ENCODE measurements around the gene CEPT1. TPM values are rescaled to one million over a fixed set of nuclear protein-coding genes. Genes with fewer than 3 reads are reported as not detected.

CEPT1 gene
- total RNA-seq, 4 donors from 2014 or later = 23.1 to 30.4 (median 28.4) TPM

DNA sequence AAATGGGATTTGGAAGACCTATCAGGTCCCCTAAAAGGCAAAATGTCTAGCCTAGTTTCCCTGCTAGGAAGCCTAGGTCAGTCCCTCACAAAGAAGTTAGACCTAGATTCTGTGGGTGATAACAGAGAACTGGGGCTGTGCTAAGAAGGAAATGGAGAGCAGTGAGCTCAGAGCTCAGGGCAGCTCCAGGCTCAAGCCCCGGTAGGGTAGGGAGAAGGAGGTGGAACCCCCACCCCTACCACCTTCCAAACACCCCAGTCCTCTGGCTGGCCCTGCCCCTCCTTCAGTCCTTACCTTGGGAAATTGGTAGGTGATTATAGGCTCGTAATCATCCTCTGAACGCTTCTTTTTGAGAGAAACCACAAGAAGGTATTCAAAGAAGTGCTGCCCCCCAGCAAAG, 59.3 kb downstream of the CEPT1 start:
- no peak for ATAC-seq
- H3K9me3 ChIP-seq = no peaks in the 10 kb centered on the region
- peaks cover 0 to 34% (median 0%) of the 10 kb centered on the region in 3 donors for H3K4me1 ChIP-seq
- 79 to 100% methylated on average over 1 to 3 of the region's 3 CpGs for WGBS, 2 donors (ENCODE audit: low coverage in 1 of 2)
- H3K27ac ChIP-seq = peak overlapping the region in 2 of 4 donors; percentile 35 to 43
- no peaks in the 10 kb centered on the region for H3K36me3 ChIP-seq
- peaks cover 17% of the 10 kb centered on the region for H3K27me3 ChIP-seq
- H3K4me3 ChIP-seq = peak overlapping the region in 1 of 2 donors; percentile 25
- no peak for TF ChIP-seq POLR2A (IDR thresholded peaks at IDR 0.05)
- TF ChIP-seq, protein P1, sequence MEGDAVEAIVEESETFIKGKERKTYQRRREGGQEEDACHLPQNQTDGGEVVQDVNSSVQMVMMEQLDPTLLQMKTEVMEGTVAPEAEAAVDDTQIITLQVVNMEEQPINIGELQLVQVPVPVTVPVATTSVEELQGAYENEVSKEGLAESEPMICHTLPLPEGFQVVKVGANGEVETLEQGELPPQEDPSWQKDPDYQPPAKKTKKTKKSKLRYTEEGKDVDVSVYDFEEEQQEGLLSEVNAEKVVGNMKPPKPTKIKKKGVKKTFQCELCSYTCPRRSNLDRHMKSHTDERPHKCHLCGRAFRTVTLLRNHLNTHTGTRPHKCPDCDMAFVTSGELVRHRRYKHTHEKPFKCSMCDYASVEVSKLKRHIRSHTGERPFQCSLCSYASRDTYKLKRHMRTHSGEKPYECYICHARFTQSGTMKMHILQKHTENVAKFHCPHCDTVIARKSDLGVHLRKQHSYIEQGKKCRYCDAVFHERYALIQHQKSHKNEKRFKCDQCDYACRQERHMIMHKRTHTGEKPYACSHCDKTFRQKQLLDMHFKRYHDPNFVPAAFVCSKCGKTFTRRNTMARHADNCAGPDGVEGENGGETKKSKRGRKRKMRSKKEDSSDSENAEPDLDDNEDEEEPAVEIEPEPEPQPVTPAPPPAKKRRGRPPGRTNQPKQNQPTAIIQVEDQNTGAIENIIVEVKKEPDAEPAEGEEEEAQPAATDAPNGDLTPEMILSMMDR (IDR thresholded peaks at IDR 0.05) = no peak

- Histone ChIP-seq H3K4me3 (peak within 1 kb of the TSS in 1 of 2 donors; percentile 25), H3K36me3 (no peaks in the 10 kb centered on the region), H3K27ac (peak within 1 kb of the TSS in 3 of 4 donors; percentile 35 to 57 (median 43)), H3K27me3 (peaks cover 26% of the 10 kb centered on the region), H3K4me1 (peaks cover 0 to 34% (median 0%) of the 10 kb centered on the region in 3 donors), H3K9me3 (no peaks in the 10 kb centered on the region)
- TF ChIP-seq POLR2AphosphoS5 (IDR thresholded peaks at IDR 0.05) = peak; percentile 19
- TF ChIP-seq, protein P1 (IDR thresholded peaks at IDR 0.05) = no peak
- TF ChIP-seq POLR2A (IDR thresholded peaks at IDR 0.05) = peak; percentile 43 to 44
- TF ChIP-seq EP300 (IDR thresholded peaks at IDR 0.05) = no peak
- ATAC-seq = peak; percentile 60
- whole genome bisulfite sequencing, 2 donors (ENCODE audit: low coverage in 1 of 2) = 71 to 80% methylated on average over 1 to 4 of the region's 17 CpGs
Observed at GRCh38 chr1:111199881-111200801, 60.1 kb downstream of the CEPT1 start, which contains the start of gene DENND2D. Gene DENND2D, minus strand, starts transcription at chr1:111200646. Its CDS starts 187 bp downstream, at chr1:111200459.

DNA sequence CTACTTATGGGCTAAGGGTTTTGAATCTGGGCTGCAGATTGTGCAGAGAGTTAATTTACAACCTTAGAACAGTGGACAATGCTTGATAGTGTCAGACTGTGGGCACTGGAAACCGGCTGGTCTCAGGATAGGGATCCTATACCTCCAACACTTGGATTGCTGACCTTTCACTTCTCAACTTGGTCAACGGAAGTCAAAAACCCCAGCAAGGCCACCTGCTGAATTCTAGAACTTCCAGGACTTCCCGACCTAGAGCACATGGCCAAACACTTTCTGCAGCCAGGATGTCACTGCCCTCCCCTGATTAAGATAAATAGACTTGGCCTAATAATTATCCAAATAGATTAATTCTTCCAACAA, 60.8 kb downstream of the CEPT1 start:
- no peak for TF ChIP-seq POLR2AphosphoS5 (IDR thresholded peaks at IDR 0.05)
- TF ChIP-seq POLR2A (IDR thresholded peaks at IDR 0.05) = no peak
- TF ChIP-seq EP300 (IDR thresholded peaks at IDR 0.05) = no peak
- TF ChIP-seq, protein P1 (IDR thresholded peaks at IDR 0.05) = no peak
- Histone ChIP-seq H3K4me3 (no peak overlapping the region), H3K36me3 (no peaks in the 10 kb centered on the region), H3K27ac (peak overlapping the region in 3 of 4 donors; percentile 14 to 57 (median 43)), H3K4me1 (peaks cover 0 to 30% (median 0%) of the 10 kb centered on the region in 3 donors), H3K27me3 (peaks cover 29% of the 10 kb centered on the region), H3K9me3 (no peaks in the 10 kb centered on the region)
- ATAC-seq = no peak
- WGBS, 2 donors (ENCODE audit: low coverage in 1 of 2) = 68 to 80% methylated on average over 2 to 3 of the region's 3 CpGs

- ATAC-seq = no peak
- Histone ChIP-seq H3K9me3 (no peaks in the 10 kb centered on the region), H3K4me3 (no peak overlapping the region), H3K4me1 (peaks cover 0 to 30% (median 0%) of the 10 kb centered on the region in 3 donors), H3K36me3 (no peaks in the 10 kb centered on the region), H3K27me3 (peaks cover 32% of the 10 kb centered on the region), H3K27ac (peak overlapping the region in 2 of 4 donors; percentile 14 to 43)
- no peak for TF ChIP-seq POLR2A (IDR thresholded peaks at IDR 0.05)
- no peak for TF ChIP-seq POLR2AphosphoS5 (IDR thresholded peaks at IDR 0.05)
- no peak for TF ChIP-seq EP300 (IDR thresholded peaks at IDR 0.05)
- TF ChIP-seq, protein P1 (IDR thresholded peaks at IDR 0.05) = no peak
- 71 to 81% methylated on average over 2 of the region's 5 CpGs for WGBS, 2 donors (ENCODE audit: low coverage in 1 of 2)
Observed at GRCh38 chr1:111201275-111202090, 61.5 kb downstream of the CEPT1 start.

Data from gastroesophageal sphincter (tissue), 4 donors.